Fibroblast of skin of right biceps (primary cell): ENCODE data around the gene CD44.
A peak's percentile ranks its signal among the peaks of the same experiment; 100 is the strongest.
"Not testable (repeated sequence)": the region's sequence is repeated elsewhere in the genome, so short reads cannot be mapped to it uniquely, and the experiment has no call there.

Experiments used
- DNase-seq: peaks from one replicate; pipeline ENCODE4 v3.0.0-alpha.2; 2013

The CD44 gene

GRCh38 chr11:35138943-35139721, at the start of gene CD44:
Gene CD44 (plus strand): TSS chr11:35139171. CDS start chr11:35139304, 133 bp downstream.
- peak; percentile 88 for DNase-seq

- peak; percentile 36 for DNase-seq
Measured at GRCh38 chr11:35089666-35090065, 49.3 kb upstream of the CD44 start.

GRCh38 chr11:35090125-35090524, 48.8 kb upstream of the CD44 start:
- peak; percentile 52 for DNase-seq

- not testable (repeated sequence) for DNase-seq
Measured at GRCh38 chr11:35090991-35091390, 48.0 kb upstream of the CD44 start.

- DNase-seq, result no peak
Measured at GRCh38 chr11:35096723-35097122, 42.2 kb upstream of the CD44 start.

GRCh38 chr11:35097814-35098455, 41.0 kb upstream of the CD44 start:
- no peak for DNase-seq

- DNase-seq, result no peak
Measured at GRCh38 chr11:35098855-35099254, 40.1 kb upstream of the CD44 start.

- DNase-seq, result peak; percentile 83
Measured at GRCh38 chr11:35099278-35100012, 39.5 kb upstream of the CD44 start.

GRCh38 chr11:35100013-35100383, 39.0 kb upstream of the CD44 start:
- DNase-seq, result peak; percentile 85

GRCh38 chr11:35101223-35101622, 37.7 kb upstream of the CD44 start:
- no peak for DNase-seq

- no peak for DNase-seq
Measured at GRCh38 chr11:35102267-35102666, 36.7 kb upstream of the CD44 start.

GRCh38 chr11:35103366-35104208, 35.4 kb upstream of the CD44 start:
- DNase-seq, result peak; percentile 85

- no peak for DNase-seq
Measured at GRCh38 chr11:35104655-35105054, 34.3 kb upstream of the CD44 start.

GRCh38 chr11:35105319-35106079, 33.5 kb upstream of the CD44 start:
- DNase-seq, result peak; percentile 15

- DNase-seq, result no peak
Measured at GRCh38 chr11:35106595-35106994, 32.4 kb upstream of the CD44 start.

GRCh38 chr11:35107861-35108260, 31.1 kb upstream of the CD44 start:
- DNase-seq, result no peak

GRCh38 chr11:35108336-35108735, 30.6 kb upstream of the CD44 start:
- not testable (repeated sequence) for DNase-seq

- DNase-seq, result no peak
Measured at GRCh38 chr11:35109041-35109440, 29.9 kb upstream of the CD44 start.

- no peak for DNase-seq
Measured at GRCh38 chr11:35109827-35110226, 29.1 kb upstream of the CD44 start.

GRCh38 chr11:35111161-35112055, 27.6 kb upstream of the CD44 start:
- DNase-seq, result peak; percentile 96
